ENCODE measurements around the gene NRF1.

- TF ChIP-seq CTCF (conservative IDR thresholded peaks at IDR 0.05) (no peak), EZH2 (IDR thresholded peaks at IDR 0.05; ENCODE audit: low read depth) (no peak)
These were observed 138.6 kb downstream of the NRF1 start for GRCh38 chr7:129750091-129750490.

All from PC-9 (cell line).